HepG2 (cell line): ENCODE measurements around the gene GMPPA. TPM values are rescaled to one million over a fixed set of nuclear protein-coding genes. Genes with fewer than 3 reads are reported as not detected.
A peak's percentile ranks its signal among the peaks of the same experiment; 100 is the strongest.

Source experiments
- ATAD3A ChIP-seq: sonication (generic); formaldehyde crosslinking; IDR thresholded peaks from 2 replicates; pipeline ENCODE4 v1.4.0; 2020; ENCODE audit warnings: missing genetic modification reagents
- FOSL1 ChIP-seq: sonication (generic); formaldehyde crosslinking; IDR thresholded peaks from 2 replicates; pipeline ENCODE4 v1.9.0; 2021; ENCODE audit warnings: missing genetic modification reagents, borderline replicate concordance
- HNF4G ChIP-seq, 2 experiments: sonication (generic) in 1 of 2; formaldehyde crosslinking in 1 of 2; IDR thresholded peaks; 2 replicates each; pipeline versions ENCODE4 v1.4.0 to v1.6.1; 2011 to 2020; ENCODE audit warnings: borderline replicate concordance in 2 of 2, low read depth in 2 of 2, mild to moderate bottlenecking in 2 of 2, low read length in 1 of 2, missing genetic modification reagents in 1 of 2, moderate library complexity in 1 of 2
- JDP2 ChIP-seq: sonication (generic); formaldehyde crosslinking; IDR thresholded peaks from 2 replicates; pipeline ENCODE4 v1.8.1; 2022; ENCODE audit warnings: missing genetic modification reagents, borderline replicate concordance
- MBNL3 ChIP-seq: fragments of 250-450 bp; sonication (Bioruptor Pico); conservative IDR thresholded peaks from 2 replicates; pipeline ENCODE4 v1.8.0; 2022; ENCODE audit warnings: mild to moderate bottlenecking, inconsistent platforms
- PITX1 ChIP-seq: sonication (generic); formaldehyde crosslinking; IDR thresholded peaks from 2 replicates; pipeline ENCODE4 v1.5.1; 2020; ENCODE audit warnings: mild to moderate bottlenecking, missing genetic modification reagents
- YEATS2 ChIP-seq: sonication (generic); formaldehyde crosslinking; IDR thresholded peaks from 2 replicates; pipeline ENCODE4 v1.4.0; 2020; ENCODE audit warnings: missing genetic modification reagents, borderline replicate concordance
- ZFX ChIP-seq: sonication (generic); formaldehyde crosslinking; IDR thresholded peaks from 2 replicates; pipeline ENCODE4 v1.4.0; 2020; ENCODE audit warnings: mild to moderate bottlenecking, low read depth, missing genetic modification reagents, moderate library complexity
- ZFY ChIP-seq: sonication (generic); formaldehyde crosslinking; IDR thresholded peaks from 2 replicates; pipeline ENCODE4 v1.4.0; 2020; ENCODE audit warnings: missing genetic modification reagents
- ZNF782 ChIP-seq: sonication (generic); formaldehyde crosslinking; IDR thresholded peaks from 2 replicates; pipeline ENCODE4 v1.4.0; 2020; ENCODE audit warnings: missing genetic modification reagents, mild to moderate bottlenecking, borderline replicate concordance
- polyA plus RNA-seq, 8 experiments: library from polyadenylated mRNA; depleted of rRNA in 3 of 8; stranded (reverse) in 7 of 8; unstranded in 1 of 8; fragments of >200 nt; fragmentation: Illumina TruSeq in 4 of 8; extraction: Trizol in 4 of 8; gene quantifications; 2 replicates each; pipeline versions ENCODE4 v1.2.1 to v1.2.3, GENCODE V29; 2011 to 2016; ENCODE audit warnings: low read depth in 4 of 8, missing spikeins in 1 of 8, mixed read lengths in 1 of 8; ENCODE audit not compliant: insufficient read depth in 1 of 8
- total RNA-seq, 5 experiments: library from RNA; depleted of rRNA; stranded (reverse); fragments of >200 nt; fragmentation: Illumina TruSeq; extraction: Trizol; gene quantifications; 2 replicates each; pipeline ENCODE4 v1.2.3, GENCODE V29; 2016; ENCODE audit warnings: low read depth in 1 of 5
- TF ChIP-seq, protein P1 (sequence below): sonication (generic); formaldehyde crosslinking; IDR thresholded peaks from 2 replicates; pipeline ENCODE4 v1.5.0; 2020; ENCODE audit warnings: missing genetic modification reagents
- TF ChIP-seq, protein P2 (sequence below): sonication (generic); formaldehyde crosslinking; IDR thresholded peaks from 2 replicates; pipeline ENCODE4 v1.4.0; 2020; ENCODE audit warnings: mild to moderate bottlenecking, low read depth, missing genetic modification reagents
- TF ChIP-seq, protein P3 (sequence below): sonication (generic); formaldehyde crosslinking; IDR thresholded peaks from 2 replicates; pipeline ENCODE4 v1.4.0; 2020; ENCODE audit warnings: missing genetic modification reagents

Gene GMPPA
- total and polyA plus RNA-seq, 2 of the 13 experiments (the other 11 are each of a cell fraction or from before 2014, with no cell fraction given) = 81.1 to 106 TPM

DNA sequence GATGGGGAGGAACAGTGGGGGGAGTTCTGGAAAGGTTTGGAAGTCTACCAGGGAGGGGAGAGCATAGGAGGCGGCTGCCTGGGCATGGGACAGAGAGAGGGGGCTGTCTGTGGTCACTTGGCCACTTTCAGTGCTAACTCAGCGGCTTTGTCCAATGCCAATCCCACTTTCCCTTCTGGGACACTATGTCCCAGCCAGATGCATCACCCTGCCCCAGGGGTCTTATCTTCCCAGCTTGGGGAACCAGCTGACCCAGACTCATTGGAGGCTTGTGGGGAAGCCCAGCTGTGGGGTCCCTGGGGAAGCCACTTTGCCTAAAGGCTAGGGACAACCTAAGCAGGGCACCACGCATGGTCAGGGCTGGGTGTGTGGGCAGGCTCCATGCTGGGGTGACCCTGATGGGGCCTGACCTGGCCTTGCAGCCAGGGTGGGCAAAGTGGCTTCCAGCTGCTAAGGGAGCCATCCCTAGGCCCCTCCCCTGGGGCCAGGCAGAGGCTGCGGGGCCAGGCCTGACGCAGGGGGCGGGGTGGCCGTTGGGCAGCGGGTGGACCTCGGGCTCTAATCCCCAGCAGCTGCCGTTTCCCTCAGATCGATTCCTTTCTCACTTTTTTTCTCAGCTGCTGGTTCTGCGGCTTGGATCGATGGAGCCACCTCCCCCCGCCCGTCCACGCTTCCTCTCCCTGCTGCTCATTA, 14.0 kb downstream of the GMPPA start (continued):
- no peak for TF ChIP-seq YEATS2 (CRISPR knock-in tag)
- TF ChIP-seq ATAD3A (CRISPR knock-in tag) = no peak
- peak; percentile 50 for TF ChIP-seq ZFX (CRISPR knock-in tag)
- TF ChIP-seq, protein P1, sequence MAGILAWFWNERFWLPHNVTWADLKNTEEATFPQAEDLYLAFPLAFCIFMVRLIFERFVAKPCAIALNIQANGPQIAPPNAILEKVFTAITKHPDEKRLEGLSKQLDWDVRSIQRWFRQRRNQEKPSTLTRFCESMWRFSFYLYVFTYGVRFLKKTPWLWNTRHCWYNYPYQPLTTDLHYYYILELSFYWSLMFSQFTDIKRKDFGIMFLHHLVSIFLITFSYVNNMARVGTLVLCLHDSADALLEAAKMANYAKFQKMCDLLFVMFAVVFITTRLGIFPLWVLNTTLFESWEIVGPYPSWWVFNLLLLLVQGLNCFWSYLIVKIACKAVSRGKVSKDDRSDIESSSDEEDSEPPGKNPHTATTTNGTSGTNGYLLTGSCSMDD (CRISPR knock-in tag) = no peak
- TF ChIP-seq JDP2 (CRISPR knock-in tag) = no peak
- TF ChIP-seq ZFY (CRISPR knock-in tag) = no peak
- no peak for TF ChIP-seq FOSL1 (CRISPR knock-in tag)
- peak; percentile 99 for TF ChIP-seq PITX1 (CRISPR knock-in tag)
- TF ChIP-seq ZNF782 (CRISPR knock-in tag) = peak; percentile 60; the same call in 1 of the 2 replicates
- TF ChIP-seq, protein P2, sequence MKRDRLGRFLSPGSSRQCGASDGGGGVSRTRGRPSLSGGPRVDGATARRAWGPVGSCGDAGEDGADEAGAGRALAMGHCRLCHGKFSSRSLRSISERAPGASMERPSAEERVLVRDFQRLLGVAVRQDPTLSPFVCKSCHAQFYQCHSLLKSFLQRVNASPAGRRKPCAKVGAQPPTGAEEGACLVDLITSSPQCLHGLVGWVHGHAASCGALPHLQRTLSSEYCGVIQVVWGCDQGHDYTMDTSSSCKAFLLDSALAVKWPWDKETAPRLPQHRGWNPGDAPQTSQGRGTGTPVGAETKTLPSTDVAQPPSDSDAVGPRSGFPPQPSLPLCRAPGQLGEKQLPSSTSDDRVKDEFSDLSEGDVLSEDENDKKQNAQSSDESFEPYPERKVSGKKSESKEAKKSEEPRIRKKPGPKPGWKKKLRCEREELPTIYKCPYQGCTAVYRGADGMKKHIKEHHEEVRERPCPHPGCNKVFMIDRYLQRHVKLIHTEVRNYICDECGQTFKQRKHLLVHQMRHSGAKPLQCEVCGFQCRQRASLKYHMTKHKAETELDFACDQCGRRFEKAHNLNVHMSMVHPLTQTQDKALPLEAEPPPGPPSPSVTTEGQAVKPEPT = no peak
- TF ChIP-seq MBNL3 = no peak
- TF ChIP-seq, protein P3, sequence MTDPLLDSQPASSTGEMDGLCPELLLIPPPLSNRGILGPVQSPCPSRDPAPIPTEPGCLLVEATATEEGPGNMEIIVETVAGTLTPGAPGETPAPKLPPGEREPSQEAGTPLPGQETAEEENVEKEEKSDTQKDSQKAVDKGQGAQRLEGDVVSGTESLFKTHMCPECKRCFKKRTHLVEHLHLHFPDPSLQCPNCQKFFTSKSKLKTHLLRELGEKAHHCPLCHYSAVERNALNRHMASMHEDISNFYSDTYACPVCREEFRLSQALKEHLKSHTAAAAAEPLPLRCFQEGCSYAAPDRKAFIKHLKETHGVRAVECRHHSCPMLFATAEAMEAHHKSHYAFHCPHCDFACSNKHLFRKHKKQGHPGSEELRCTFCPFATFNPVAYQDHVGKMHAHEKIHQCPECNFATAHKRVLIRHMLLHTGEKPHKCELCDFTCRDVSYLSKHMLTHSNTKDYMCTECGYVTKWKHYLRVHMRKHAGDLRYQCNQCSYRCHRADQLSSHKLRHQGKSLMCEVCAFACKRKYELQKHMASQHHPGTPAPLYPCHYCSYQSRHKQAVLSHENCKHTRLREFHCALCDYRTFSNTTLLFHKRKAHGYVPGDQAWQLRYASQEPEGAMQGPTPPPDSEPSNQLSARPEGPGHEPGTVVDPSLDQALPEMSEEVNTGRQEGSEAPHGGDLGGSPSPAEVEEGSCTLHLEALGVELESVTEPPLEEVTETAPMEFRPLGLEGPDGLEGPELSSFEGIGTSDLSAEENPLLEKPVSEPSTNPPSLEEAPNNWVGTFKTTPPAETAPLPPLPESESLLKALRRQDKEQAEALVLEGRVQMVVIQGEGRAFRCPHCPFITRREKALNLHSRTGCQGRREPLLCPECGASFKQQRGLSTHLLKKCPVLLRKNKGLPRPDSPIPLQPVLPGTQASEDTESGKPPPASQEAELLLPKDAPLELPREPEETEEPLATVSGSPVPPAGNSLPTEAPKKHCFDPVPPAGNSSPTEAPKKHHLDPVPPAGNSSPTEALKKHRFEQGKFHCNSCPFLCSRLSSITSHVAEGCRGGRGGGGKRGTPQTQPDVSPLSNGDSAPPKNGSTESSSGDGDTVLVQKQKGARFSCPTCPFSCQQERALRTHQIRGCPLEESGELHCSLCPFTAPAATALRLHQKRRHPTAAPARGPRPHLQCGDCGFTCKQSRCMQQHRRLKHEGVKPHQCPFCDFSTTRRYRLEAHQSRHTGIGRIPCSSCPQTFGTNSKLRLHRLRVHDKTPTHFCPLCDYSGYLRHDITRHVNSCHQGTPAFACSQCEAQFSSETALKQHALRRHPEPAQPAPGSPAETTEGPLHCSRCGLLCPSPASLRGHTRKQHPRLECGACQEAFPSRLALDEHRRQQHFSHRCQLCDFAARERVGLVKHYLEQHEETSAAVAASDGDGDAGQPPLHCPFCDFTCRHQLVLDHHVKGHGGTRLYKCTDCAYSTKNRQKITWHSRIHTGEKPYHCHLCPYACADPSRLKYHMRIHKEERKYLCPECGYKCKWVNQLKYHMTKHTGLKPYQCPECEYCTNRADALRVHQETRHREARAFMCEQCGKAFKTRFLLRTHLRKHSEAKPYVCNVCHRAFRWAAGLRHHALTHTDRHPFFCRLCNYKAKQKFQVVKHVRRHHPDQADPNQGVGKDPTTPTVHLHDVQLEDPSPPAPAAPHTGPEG (CRISPR knock-in tag) = no peak
- TF ChIP-seq HNF4G (IDR thresholded peaks at IDR 0.05; ENCODE audit: borderline replicate concordance, low read depth, low read length) = no peak
- no peak for TF ChIP-seq HNF4G (CRISPR knock-in tag; IDR thresholded peaks at IDR 0.05; ENCODE audit: borderline replicate concordance, low read depth)
